Heart left ventricle (tissue), 16 donors: ENCODE measurements around the gene MGMT. TPM values are rescaled to one million over a fixed set of nuclear protein-coding genes. Genes with fewer than 3 reads are reported as not detected.
A peak's percentile ranks its signal among the peaks of the same experiment; 100 is the strongest.

ENCODE experiments used
- ATAC-seq, 4 donors: fragments of 200-7000 bp; cut with Tn5 transposase; one replicate each; pipeline ENCODE4 v1.9.1; 2020 to 2022; ENCODE audit warnings: moderate library complexity in 4 of 4, mild to moderate bottlenecking in 3 of 4, moderate number of reproducible peaks in 1 of 4
- DNase-seq, 5 donors: peaks; one replicate each; pipeline ENCODE4 v3.0.0-alpha.2; 2020
- H3K27ac ChIP-seq, 12 donors: fragments of 200-600 bp; sonication (generic) in 4 of 12; one replicate each; pipeline versions ENCODE4 v1.5.0 to v1.8.0; 2016 to 2022; ENCODE audit warnings: mild to moderate bottlenecking in 2 of 12
- H3K27me3 ChIP-seq, 9 donors: fragments of 200-600 bp; sonication (generic) in 2 of 9; one replicate each; pipeline versions ENCODE4 v1.5.1 to v1.8.0; 2016 to 2022; ENCODE audit warnings: mild to moderate bottlenecking in 3 of 9
- H3K36me3 ChIP-seq, 9 donors: fragments of 200-600 bp; sonication (generic) in 2 of 9; one replicate each; pipeline versions ENCODE4 v1.5.0 to v1.8.0; 2018 to 2022; ENCODE audit warnings: mild to moderate bottlenecking in 2 of 9
- H3K4me1 ChIP-seq, 12 donors: fragments of 200-600 bp; sonication (generic) in 4 of 12; one replicate each; pipeline versions ENCODE4 v1.5.0 to v1.8.0; 2016 to 2022; ENCODE audit warnings: mild to moderate bottlenecking in 3 of 12
- H3K4me3 ChIP-seq, 12 donors: fragments of 200-600 bp; sonication (generic) in 4 of 12; one replicate each; pipeline versions ENCODE4 v1.5.0 to v1.8.0; 2017 to 2022; ENCODE audit warnings: mild to moderate bottlenecking in 9 of 12, moderate library complexity in 4 of 12
- H3K9me3 ChIP-seq, 12 donors: fragments of 200-600 bp; sonication (generic) in 4 of 12; one replicate each; pipeline versions ENCODE4 v1.5.0 to v1.8.0; 2016 to 2022; ENCODE audit warnings: mild to moderate bottlenecking in 1 of 12
- POLR2A ChIP-seq, 2 donors: fragments of 450-650 bp; IDR thresholded peaks; one replicate each; pipeline ENCODE4 v1.6.1; 2017; ENCODE audit warnings: antibody characterized with exemption in 2 of 2, mild to moderate bottlenecking in 2 of 2, moderate library complexity in 2 of 2
- WGBS, 4 donors: extraction: QIAGEN DNeasy Blood & Tissue Kit in 2 of 4; methylation state at CpG; one replicate each; pipeline versions ENCODE4 v1.1.5 to v1.1.7; 2013 to 2018; 5-methylcytosine and 5-hydroxymethylcytosine counted together
- intact Hi-C, 10 donors: fragments of 100-400 bp; cut with DNase I; formaldehyde crosslinking; loops; one replicate each; pipeline versions ENCODE4 v1.11.1 to v1.14.2; 2022
- polyA plus RNA-seq, 2 donors: library from polyadenylated mRNA; stranded (reverse); fragments of 200-250 nt; gene quantifications; one replicate each; pipeline ENCODE4 v1.2.3, GENCODE V29; 2013
- total RNA-seq, 9 donors: library from RNA; depleted of rRNA in 2 of 9; stranded (reverse); fragments of >200 nt in 2 of 9; fragmentation: NEBNext Ultra II Directional in 3 of 9; extraction: Animal tissue kit (Norgen Biotek cat#: 25700) in 3 of 9; gene quantifications; one replicate each; pipeline versions ENCODE4 v1.1.0 to v1.2.4, GENCODE V29; 2016 to 2023
- TF ChIP-seq, protein P1 (sequence below), 12 donors: fragments of 200-600 bp; sonication (generic) in 4 of 12; IDR thresholded peaks; one replicate each; pipeline versions ENCODE4 v1.5.0 to v1.8.0; 2018 to 2022; ENCODE audit warnings: antibody characterized with exemption in 12 of 12, mild to moderate bottlenecking in 5 of 12
- donor health status: ischemic (EF 13 %, LVEDD 7.1; RV severe dilation, severe dysfunction).
- donor health status: healthy with polysubstance abuse.
- donor health status: DM: no; HTN: yes; CAD: no.
- donor health status: DM: no; HTN: no; CAD: no.
- donor health status: ischemic (EF 25% LVEDD 6.9; RV normal size, moderate dysfunction).
- donor health status: ischemic (EF 25% LVEDD 5.7; RV mildly dilated, moderate dysfunction).
- donor health status: healthy.
- donor health status: DM: yes; HTN: yes; CAD: no.
- donor health status: ischemic (EF 35%, LVEDD 5.7; RV mildly dilated, moderate dysfunction).
- donor health status: nonischemic (EF 11% LVEDD 7.7; RV severe dilation, severe dysfunction).
- donor health status: DM: yes; HTN: yes; CAD: no.
- donor health status: PGD.
- donor health status: ischemic (EF 29% LVEDD 5.4; RV normal size, mild dysfunction).
- donor health status: nonischemic (EF 23%, LVEDD 6.1; RV moderate dilation, normal function).

Gene MGMT
- total and polyA plus RNA-seq, 11 donors = 6.2 to 25.3 (median 11.6) TPM

DNA sequence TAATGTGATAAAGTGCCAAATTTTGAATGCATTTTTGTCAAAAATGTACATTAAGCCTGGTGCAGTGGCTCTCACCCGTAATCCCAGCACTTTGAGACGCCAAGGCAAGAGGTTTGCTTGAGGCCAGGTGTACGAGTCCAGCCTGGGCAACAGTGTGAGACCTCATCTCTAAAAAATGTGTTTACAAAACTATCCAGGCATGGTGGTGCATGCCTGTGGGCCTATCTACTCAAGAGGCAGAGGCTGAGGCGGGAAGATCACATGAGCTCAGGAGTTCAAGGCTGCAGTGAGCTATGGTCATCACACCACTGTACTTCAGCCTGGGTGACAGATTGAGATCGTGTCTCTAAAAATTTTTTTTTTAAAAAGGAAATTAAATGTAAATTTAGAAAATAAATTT is 18.5 kb upstream of the MGMT start:
- TF ChIP-seq, protein P1, sequence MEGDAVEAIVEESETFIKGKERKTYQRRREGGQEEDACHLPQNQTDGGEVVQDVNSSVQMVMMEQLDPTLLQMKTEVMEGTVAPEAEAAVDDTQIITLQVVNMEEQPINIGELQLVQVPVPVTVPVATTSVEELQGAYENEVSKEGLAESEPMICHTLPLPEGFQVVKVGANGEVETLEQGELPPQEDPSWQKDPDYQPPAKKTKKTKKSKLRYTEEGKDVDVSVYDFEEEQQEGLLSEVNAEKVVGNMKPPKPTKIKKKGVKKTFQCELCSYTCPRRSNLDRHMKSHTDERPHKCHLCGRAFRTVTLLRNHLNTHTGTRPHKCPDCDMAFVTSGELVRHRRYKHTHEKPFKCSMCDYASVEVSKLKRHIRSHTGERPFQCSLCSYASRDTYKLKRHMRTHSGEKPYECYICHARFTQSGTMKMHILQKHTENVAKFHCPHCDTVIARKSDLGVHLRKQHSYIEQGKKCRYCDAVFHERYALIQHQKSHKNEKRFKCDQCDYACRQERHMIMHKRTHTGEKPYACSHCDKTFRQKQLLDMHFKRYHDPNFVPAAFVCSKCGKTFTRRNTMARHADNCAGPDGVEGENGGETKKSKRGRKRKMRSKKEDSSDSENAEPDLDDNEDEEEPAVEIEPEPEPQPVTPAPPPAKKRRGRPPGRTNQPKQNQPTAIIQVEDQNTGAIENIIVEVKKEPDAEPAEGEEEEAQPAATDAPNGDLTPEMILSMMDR (IDR thresholded peaks at IDR 0.05) = no peak
- no peak for TF ChIP-seq POLR2A (IDR thresholded peaks at IDR 0.05)
- WGBS, 4 donors = 87 to 92% (median 91%) methylated on average over 5 of the region's 5 CpGs

DNA sequence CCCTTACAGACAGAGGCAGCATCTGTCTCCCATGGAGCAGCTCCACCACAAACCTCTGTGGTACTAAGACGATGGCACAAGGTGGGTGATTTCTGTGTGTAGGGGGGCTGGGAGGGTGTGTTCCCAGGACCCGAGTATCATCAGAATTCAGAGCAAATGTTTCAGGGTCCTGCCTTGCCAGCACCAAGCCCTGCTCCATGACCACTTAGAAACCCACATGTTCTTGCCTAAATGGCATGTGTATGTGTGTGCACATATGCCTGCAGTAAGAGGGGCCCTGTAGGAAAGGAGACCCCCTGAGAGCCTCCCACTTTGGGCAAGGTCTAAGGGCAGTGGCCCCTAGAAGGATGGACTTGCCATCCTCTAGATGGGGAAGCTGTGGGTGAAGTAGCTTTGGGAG is 17.1 kb upstream of the MGMT start:
- Histone ChIP-seq H3K4me3 (no peak overlapping the region), H3K36me3 (no peaks in the 10 kb centered on the region), H3K27me3 (no peaks in the 10 kb centered on the region), H3K27ac (no peak overlapping the region), H3K4me1 (no peaks in the 10 kb centered on the region), H3K9me3 (peaks cover 0 to 7% (median 0%) of the 10 kb centered on the region in 12 donors)
- ATAC-seq (no peak), DNase-seq (no peak)
- TF ChIP-seq, protein P1 (IDR thresholded peaks at IDR 0.05) = no peak
- no peak for TF ChIP-seq POLR2A (IDR thresholded peaks at IDR 0.05)
- WGBS, 4 donors = 68 to 93% (median 87%) methylated on average over 2 of the region's 2 CpGs
- intact Hi-C loops = no loop called here

More for the DNA sequence above, 18.5 kb upstream of the MGMT start:
- no peak for ATAC-seq
- intact Hi-C loops = no loop called here
- H3K4me3 ChIP-seq = no peak overlapping the region
- peaks cover 0 to 7% (median 0%) of the 10 kb centered on the region in 12 donors for H3K9me3 ChIP-seq
- DNase-seq = no peak
- no peaks in the 10 kb centered on the region for H3K27me3 ChIP-seq
- H3K27ac ChIP-seq = no peak overlapping the region
- no peaks in the 10 kb centered on the region for H3K4me1 ChIP-seq
- no peaks in the 10 kb centered on the region for H3K36me3 ChIP-seq

DNA sequence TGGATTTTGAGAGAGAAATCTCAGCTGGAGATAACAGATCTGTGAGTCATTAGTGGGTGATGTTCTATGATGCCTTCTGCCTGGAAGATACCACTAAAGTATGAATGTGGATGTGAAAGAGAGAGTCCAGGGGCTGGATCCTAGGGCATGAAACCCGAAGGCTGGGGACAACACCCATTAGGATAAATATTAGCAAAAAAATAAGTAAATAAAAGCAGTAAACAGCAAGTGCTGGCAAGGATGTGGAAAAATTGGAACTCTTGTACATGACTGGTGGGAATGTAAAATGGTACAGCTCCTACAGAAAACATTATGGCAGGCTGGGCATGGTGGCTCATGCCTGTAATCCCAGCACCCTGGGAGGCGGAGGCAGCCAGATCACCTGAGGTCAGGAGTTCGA is 16.6 kb upstream of the MGMT start:
- Histone ChIP-seq H3K27me3 (no peaks in the 10 kb centered on the region), H3K9me3 (peaks cover 0 to 7% (median 0%) of the 10 kb centered on the region in 12 donors), H3K4me1 (peaks cover 0 to 4% (median 0%) of the 10 kb centered on the region in 12 donors), H3K36me3 (no peaks in the 10 kb centered on the region), H3K27ac (no peak overlapping the region), H3K4me3 (no peak overlapping the region)
- intact Hi-C loops = no loop called here
- DNase-seq (no peak), ATAC-seq (no peak)
- 88 to 97% (median 94%) methylated on average over 3 of the region's 3 CpGs for WGBS, 4 donors
- TF ChIP-seq, protein P1 (IDR thresholded peaks at IDR 0.05) = no peak
- no peak for TF ChIP-seq POLR2A (IDR thresholded peaks at IDR 0.05)

DNA sequence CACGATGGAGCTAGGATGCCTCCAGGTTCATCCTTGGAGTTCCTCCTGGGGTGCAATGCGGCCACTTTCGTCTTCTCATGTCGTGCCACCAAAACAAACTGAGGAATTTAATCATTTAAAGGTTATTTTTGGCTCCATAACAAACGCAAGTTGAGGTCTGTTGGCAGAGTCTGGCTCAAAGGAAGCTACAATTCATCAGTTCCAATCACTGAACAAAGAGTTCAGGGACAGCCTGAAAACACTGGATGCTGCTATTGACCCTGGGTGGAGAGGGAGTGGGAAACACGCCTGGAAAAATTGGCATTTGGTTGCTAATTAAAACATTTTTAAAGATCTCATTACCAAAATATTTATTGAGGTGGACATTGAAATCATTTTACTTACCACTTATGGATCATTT is 11.4 kb upstream of the MGMT start:
- no peak for ATAC-seq
- no peak overlapping the region for H3K4me3 ChIP-seq
- DNase-seq = no peak
- intact Hi-C loops = no loop called here
- peaks cover 0 to 6% (median 0%) of the 10 kb centered on the region in 9 donors for H3K27me3 ChIP-seq
- peaks cover 0 to 7% (median 0%) of the 10 kb centered on the region in 12 donors for H3K9me3 ChIP-seq
- WGBS, 4 donors = 47 to 59% (median 53%) methylated on average over 6 of the region's 6 CpGs
- no peaks in the 10 kb centered on the region for H3K36me3 ChIP-seq
- no peak for TF ChIP-seq POLR2A (IDR thresholded peaks at IDR 0.05)
- TF ChIP-seq, protein P1 (IDR thresholded peaks at IDR 0.05) = no peak
- peak overlapping the region in 1 of 12 donors; percentile 24 for H3K27ac ChIP-seq
- peaks cover 0 to 10% (median 0%) of the 10 kb centered on the region in 12 donors for H3K4me1 ChIP-seq
